OCI-LY7 (cell line): ENCODE measurements around the gene IQSEC1.

Experiments used
- EZH2phosphoT487 ChIP-seq: fragments of 200-600 bp; sonication (generic); IDR thresholded peaks from 2 replicates; pipeline ENCODE4 v1.6.1; 2018; ENCODE audit warnings: low read depth, borderline replicate concordance, mild to moderate bottlenecking, mixed run types, antibody characterized with exemption, low read length, moderate library complexity, mixed read lengths
- TF ChIP-seq, protein P1 (sequence below): fragments of 200-600 bp; sonication (generic); conservative IDR thresholded peaks from 2 replicates; pipeline ENCODE4 v1.5.1; 2014; ENCODE audit warnings: mild to moderate bottlenecking, antibody characterized with exemption, low read length, moderate library complexity, mixed read lengths

- TF ChIP-seq, protein P1, sequence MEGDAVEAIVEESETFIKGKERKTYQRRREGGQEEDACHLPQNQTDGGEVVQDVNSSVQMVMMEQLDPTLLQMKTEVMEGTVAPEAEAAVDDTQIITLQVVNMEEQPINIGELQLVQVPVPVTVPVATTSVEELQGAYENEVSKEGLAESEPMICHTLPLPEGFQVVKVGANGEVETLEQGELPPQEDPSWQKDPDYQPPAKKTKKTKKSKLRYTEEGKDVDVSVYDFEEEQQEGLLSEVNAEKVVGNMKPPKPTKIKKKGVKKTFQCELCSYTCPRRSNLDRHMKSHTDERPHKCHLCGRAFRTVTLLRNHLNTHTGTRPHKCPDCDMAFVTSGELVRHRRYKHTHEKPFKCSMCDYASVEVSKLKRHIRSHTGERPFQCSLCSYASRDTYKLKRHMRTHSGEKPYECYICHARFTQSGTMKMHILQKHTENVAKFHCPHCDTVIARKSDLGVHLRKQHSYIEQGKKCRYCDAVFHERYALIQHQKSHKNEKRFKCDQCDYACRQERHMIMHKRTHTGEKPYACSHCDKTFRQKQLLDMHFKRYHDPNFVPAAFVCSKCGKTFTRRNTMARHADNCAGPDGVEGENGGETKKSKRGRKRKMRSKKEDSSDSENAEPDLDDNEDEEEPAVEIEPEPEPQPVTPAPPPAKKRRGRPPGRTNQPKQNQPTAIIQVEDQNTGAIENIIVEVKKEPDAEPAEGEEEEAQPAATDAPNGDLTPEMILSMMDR: no peak
- TF ChIP-seq EZH2phosphoT487: no peak
These were observed 131.7 kb downstream of the IQSEC1 start for GRCh38 chr3:12941495-12942023.
